HG03135 (cell line): Measurements from ENCODE around the gene RGS8.

Source experiments
- ATAC-seq: cut with Tn5 transposase; IDR thresholded peaks from one replicate; pipeline ENCODE4 v1.9.1; 2021; ENCODE audit warnings: mild to moderate bottlenecking, moderate library complexity; ENCODE audit not compliant: unreplicated experiment

The RGS8 gene, protein sequence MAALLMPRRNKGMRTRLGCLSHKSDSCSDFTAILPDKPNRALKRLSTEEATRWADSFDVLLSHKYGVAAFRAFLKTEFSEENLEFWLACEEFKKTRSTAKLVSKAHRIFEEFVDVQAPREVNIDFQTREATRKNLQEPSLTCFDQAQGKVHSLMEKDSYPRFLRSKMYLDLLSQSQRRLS

GRCh38 chr1:182684116-182684828 lies at the start of gene RGS8:
Gene RGS8, minus strand, starts transcription at chr1:182684587. Its CDS starts 14,938 bp downstream, at chr1:182669649.
- ATAC-seq = no peak

DNA sequence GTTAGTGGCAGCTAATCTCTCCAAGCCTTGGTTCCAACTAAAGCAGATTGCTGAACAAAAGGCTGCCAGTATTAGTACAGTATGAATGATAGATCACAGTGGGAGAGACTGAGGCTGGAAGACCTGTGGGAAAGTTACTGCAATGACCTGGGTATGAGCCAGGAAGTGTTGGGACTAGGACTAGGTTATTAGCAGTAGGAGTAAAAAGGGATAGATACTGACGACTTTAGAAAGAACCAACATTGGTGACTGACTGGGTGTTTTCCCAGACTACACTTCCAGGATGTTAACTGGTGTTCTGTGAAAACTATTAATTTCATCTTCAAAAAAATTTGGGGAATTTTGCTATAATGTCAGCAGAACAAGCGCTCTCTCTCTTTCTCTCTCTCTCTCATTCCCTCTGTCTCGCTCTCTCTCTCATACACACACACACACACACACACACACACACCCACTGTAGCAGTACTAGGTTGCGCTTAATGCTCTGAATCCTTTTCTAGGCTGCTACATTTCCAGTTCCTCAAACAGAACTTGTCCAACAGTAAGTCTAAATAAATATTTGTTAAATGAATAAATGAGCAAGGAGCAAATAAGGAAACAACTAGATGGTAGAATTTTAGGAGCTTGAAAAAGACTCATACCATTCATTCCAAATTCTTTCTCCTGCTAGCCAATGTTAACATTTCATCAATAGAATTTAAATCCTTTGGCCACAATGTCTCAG lies 47.6 kb upstream of the RGS8 start:
- no peak for ATAC-seq

- no peak for ATAC-seq
Observed at GRCh38 chr1:182726912-182727311, 42.5 kb upstream of the RGS8 start.

GRCh38 chr1:182725259-182726255 lies 41.2 kb upstream of the RGS8 start:
- no peak for ATAC-seq

DNA sequence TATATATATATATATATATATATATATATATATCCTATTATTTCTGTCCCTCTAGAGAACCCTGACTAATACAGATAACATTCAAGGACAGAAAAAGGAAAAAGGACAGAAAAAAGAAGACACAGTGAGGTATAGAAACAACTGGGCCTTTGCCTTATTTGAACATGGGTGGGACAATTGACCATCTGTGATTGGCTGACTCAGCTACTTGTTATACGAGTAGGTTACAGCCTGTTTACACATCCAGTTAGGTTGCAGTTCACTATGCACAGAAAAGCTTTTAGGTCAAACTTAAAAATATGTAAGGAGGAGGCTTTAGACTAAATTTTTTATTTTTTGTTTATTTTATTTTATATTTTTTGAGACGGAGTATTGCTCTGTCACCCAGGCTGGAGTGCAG lies 39.8 kb upstream of the RGS8 start:
- ATAC-seq = no peak

GRCh38 chr1:182723200-182723599 lies 38.8 kb upstream of the RGS8 start:
- no peak for ATAC-seq

DNA sequence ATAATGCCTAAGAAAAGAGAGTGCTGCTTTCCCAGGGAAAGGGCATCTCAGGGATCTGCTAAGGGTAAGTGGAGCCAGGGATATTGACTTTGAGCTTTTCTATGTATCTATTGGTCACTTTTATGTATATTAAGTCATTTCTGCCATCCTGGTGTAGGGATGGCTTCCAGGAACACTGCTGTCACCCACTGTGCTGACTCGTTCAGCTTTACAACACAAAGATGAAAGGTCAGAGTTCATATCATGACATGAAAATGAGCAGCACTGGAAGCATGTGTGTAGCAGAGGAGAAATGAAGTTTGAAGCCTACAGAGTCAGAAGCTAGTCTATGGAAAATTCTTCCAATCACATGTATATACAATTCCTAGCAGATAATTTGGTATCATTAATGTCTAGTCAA lies 37.1 kb upstream of the RGS8 start:
- ATAC-seq = no peak

GRCh38 chr1:182720463-182720862 lies 36.1 kb upstream of the RGS8 start:
- no peak for ATAC-seq

- ATAC-seq = no peak
Observed at GRCh38 chr1:182719553-182719952, 35.2 kb upstream of the RGS8 start.

DNA sequence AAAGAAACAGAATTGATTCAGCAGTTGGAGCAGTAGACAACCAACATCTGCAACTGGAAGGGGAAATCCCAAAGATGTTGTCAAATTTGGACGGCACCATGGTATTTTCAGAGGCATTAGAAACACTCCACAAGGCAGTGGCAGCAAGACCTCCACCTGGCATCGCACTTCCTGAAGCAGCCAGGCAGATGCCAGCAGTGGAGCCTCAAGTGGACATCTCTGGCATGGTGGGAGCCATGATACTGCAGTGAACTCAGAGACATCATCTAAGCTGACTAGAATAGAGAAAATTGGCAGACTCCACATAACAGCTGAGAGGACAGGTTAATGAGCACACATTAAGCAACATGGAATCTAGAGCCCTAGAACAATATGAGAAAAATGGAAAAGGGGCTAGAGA lies 33.9 kb upstream of the RGS8 start:
- ATAC-seq = no peak

GRCh38 chr1:182716740-182717720 lies 32.6 kb upstream of the RGS8 start:
- ATAC-seq = peak; percentile 71

DNA sequence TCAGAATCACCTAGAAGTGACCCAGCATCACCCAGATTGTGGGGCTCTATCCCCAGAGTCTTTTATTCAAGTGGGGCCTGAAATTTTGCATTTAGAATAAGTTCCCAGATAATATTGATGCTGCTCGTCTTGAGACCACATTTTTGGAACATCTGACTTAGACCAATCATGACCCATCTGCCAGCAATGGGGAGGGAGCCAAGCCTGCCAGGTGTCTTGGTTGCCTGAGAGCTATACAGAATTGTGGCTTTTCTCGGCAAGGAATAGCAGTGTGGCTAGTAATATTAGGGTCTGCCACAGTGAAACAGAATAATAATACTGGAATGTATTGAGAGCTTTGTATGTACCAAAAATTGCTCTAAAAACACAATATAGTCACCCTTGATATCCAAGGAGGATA lies 31.1 kb upstream of the RGS8 start:
- no peak for ATAC-seq

DNA sequence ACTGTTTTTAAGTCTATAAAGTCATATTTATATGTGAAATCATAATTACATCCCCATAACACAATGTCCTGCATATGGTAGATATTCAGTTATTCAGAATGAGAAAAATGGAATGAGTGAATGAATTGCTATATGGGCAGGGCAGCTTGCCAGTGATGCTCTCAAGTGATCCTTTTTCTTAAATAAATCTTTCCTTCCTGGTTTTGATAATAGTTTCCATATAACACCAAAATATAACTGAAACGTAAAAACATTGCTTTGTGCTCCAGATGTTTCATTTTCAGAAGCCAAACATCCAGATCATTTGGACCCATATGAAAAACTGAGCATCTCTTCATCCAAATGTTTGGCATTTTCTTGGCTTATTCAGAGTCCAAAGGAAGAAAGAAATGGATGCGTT lies 30.2 kb upstream of the RGS8 start:
- no peak for ATAC-seq

DNA sequence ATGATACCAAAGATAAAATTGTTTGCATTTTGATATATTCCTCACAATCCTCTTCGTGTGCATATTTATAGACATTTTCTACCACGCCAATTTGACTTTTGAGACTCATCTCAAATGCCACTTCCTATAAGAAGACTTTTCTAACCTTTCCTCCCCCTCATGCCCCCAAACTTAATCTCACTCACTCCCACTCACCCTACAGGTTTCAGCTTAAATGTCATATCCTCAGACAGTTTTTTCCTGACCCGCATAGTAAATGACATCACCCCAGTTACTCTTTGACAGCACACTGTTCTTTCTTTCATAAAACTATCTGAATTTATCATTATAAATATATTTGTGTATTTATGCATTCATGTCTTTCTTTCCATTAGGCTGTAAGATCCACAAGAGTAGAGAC lies 29.6 kb upstream of the RGS8 start:
- no peak for ATAC-seq

DNA sequence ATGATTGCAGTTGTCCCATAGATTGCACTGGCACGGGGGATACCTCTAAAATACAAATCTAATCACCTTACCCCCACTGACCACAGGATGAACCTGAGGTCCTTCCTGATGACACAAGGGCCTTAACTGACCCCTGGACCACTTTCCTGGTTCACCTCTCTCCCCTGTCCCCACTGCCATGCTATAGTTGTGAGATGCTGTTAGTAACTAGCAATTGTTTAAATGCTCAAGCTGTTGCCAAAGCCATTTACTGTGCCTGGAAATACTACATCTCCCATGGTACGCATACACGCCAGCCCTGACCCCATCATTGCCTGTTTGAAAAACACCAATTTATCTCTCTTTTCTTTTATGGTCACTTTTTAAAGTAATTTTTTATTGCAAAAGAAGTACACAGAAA lies 29.1 kb upstream of the RGS8 start:
- ATAC-seq = no peak

DNA sequence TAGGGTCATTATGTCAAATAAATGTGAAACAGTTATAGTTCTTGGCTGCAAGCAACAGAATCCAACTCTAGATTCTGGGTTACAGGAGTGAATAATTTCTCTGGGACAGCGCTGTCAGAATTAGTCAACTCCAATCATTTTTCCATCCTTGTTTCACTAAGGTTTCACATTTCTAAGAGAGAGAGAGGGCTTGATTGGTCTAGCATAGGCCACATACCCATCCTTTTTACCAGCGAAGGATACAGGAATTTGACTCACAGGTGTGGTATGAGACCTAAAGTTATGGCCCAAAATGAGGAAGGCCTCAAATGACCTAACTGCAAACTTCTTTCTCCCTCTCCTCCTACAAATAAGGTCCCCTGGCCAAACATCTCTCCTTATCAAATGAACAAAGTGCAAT lies 25.5 kb upstream of the RGS8 start:
- ATAC-seq = no peak

- no peak for ATAC-seq
Observed at GRCh38 chr1:182709225-182709764, 24.9 kb upstream of the RGS8 start.

DNA sequence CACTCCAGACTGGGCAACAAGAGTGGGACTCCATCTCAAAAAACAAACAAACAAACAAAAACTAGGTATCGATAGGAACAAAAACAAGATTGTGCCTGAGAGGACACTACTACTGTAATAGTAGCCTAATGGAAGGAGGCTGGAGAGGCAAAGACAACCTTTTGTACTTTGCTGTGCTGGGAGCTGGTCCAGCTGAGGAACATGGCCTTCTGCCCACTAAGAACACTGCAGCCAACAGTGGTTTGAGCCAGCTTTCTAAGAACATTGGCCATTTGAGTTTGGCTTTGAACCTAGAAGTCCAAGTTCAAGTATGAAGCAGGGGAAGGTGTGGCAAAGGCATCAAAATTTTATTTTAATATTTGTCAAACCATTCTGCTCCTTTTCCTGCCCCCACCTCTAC lies 22.7 kb upstream of the RGS8 start:
- no peak for ATAC-seq

DNA sequence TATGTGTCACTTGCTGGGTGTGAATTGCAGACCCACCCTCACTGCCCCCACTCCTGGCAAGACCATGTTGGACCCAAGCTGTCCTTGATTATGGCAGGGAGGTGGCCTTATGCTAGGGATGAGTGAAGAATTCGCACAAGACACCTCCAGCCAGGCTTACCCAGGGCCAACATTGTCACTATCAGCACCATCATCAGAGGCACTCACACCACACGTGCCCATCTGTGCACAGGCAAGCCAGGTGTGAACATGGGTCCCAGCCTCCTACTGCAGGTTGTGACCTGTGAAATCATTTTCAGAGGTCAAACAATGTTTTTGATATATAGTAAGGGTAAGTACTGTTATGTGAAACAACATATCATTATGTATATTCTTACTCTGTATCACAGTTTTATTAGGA lies 20.3 kb upstream of the RGS8 start:
- ATAC-seq = no peak

DNA sequence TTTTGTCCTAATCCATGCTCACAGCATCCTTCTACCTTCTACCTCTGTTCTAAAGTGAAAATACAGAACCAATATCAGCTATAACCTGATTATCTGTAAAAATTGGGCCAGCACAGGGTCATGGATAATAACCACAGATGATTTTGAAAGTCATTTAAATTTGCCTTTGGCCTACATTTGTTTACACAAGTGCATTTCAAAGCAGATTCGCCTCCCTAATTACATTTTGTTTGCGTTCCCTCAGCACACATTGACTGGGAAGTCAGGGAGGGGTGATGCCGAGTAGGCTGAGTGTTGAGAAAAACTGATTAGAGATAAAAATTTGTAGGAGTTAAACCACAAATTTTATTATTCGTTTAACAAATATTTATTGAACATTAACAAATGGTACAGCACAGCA lies 19.2 kb upstream of the RGS8 start:
- ATAC-seq = no peak
